IMR-90 (cell line): Measurements from ENCODE around the gene SLC5A3. TPM values are rescaled to one million over a fixed set of nuclear protein-coding genes. Genes with fewer than 3 reads are reported as not detected.

Source experiments
- ATAC-seq: fragments of 200-7000 bp; cut with Tn5 transposase; 2 replicates; pipeline ENCODE4 v1.9.1; 2020; ENCODE audit warnings: low read depth, mild to moderate bottlenecking, moderate library complexity
- BruUV-seq: library from RNA; stranded (reverse); fragments of 400-500 nt; replicated peaks from 2 replicates; lab custom pipeline; 2021; lab: Mats Ljungman, UMichigan
- CTCF ChIA-PET: fragments of 300-600 bp; formaldehyde crosslinking; extraction: SDS; loops from one replicate; lab custom pipeline; 2021; ENCODE audit warnings: antibody characterized with exemption; lab: Yijun Ruan, JAX
- POLR2A ChIA-PET: fragments of 300-600 bp; sonication (Branson Sonifier 250); formaldehyde crosslinking; loops from one replicate; lab custom pipeline; 2022; ENCODE audit warnings: antibody characterized with exemption; ENCODE audit not compliant: unreplicated experiment; lab: Charles Lee
- DNase-seq: peaks from one replicate; pipeline ENCODE4 v3.0.0; 2013
- H2AFZ ChIP-seq: replicated peaks from 2 replicates; pipeline ENCODE3; 2013; ENCODE audit warnings: low read length, mild to moderate bottlenecking; ENCODE audit not compliant: poor library complexity
- H2AK5ac ChIP-seq: 2 replicates; pipeline ENCODE4 v1.6.1; 2013; ENCODE audit warnings: low read depth, low read length, inconsistent platforms
- H2AK9ac ChIP-seq: replicated peaks from 2 replicates; pipeline ENCODE3; 2013; ENCODE audit warnings: mild to moderate bottlenecking, low read depth, low read length, moderate library complexity; ENCODE audit not compliant: poor library complexity
- H2BK120ac ChIP-seq: 2 replicates; pipeline ENCODE4 v1.6.1; 2013; ENCODE audit warnings: low read depth, low read length, inconsistent platforms
- H2BK15ac ChIP-seq: 3 replicates; pipeline ENCODE4 v1.6.1; 2013; ENCODE audit warnings: low read depth, low read length, inconsistent platforms
- H2BK20ac ChIP-seq: 2 replicates; pipeline ENCODE4 v1.6.1; 2013; ENCODE audit warnings: low read depth, mild to moderate bottlenecking, inconsistent platforms, low read length, moderate library complexity
- H2BK5ac ChIP-seq: 2 replicates; pipeline ENCODE4 v1.6.1; 2013; ENCODE audit warnings: mild to moderate bottlenecking, low read depth, low read length, inconsistent platforms; ENCODE audit not compliant: poor library complexity, severe bottlenecking
- H3K14ac ChIP-seq: replicated peaks from 2 replicates; pipeline ENCODE4 v1.6.1; 2013; ENCODE audit warnings: low read depth, low read length, inconsistent platforms
- H3K18ac ChIP-seq: 2 replicates; pipeline ENCODE4 v1.6.1; 2013; ENCODE audit warnings: low read depth, low read length, control low read depth
- H3K23ac ChIP-seq: 2 replicates; pipeline ENCODE4 v1.6.1; 2013; ENCODE audit warnings: low read depth, low read length, inconsistent platforms
- H3K27ac ChIP-seq: 2 replicates; pipeline ENCODE4 v1.5.1; 2013; ENCODE audit warnings: mild to moderate bottlenecking, control low read depth, low read length; ENCODE audit not compliant: insufficient read depth
- H3K27me3 ChIP-seq: 2 replicates; pipeline ENCODE4 v1.6.1; 2013; ENCODE audit warnings: low read length; ENCODE audit not compliant: control insufficient read depth, insufficient read depth
- H3K36me3 ChIP-seq: 2 replicates; pipeline ENCODE4 v1.6.1; 2013; ENCODE audit warnings: low read length, mixed read lengths; ENCODE audit not compliant: control insufficient read depth, insufficient read depth
- H3K4ac ChIP-seq: 2 replicates; pipeline ENCODE4 v1.6.1; 2013; ENCODE audit warnings: low read depth, low read length, inconsistent platforms
- H3K4me1 ChIP-seq: 2 replicates; pipeline ENCODE4 v1.6.1; 2013; ENCODE audit warnings: low read length, mixed read lengths; ENCODE audit not compliant: control insufficient read depth, insufficient read depth
- H3K4me2 ChIP-seq: 2 replicates; pipeline ENCODE4 v1.6.1; 2013; ENCODE audit warnings: low read depth, mild to moderate bottlenecking, control low read depth, low read length, moderate library complexity
- H3K4me3 ChIP-seq: 2 replicates; pipeline ENCODE4 v1.5.1; 2013; ENCODE audit warnings: low read depth, mild to moderate bottlenecking, control low read depth, low read length, moderate library complexity; ENCODE audit not compliant: insufficient read depth
- H3K56ac ChIP-seq: 2 replicates; pipeline ENCODE4 v1.6.1; 2013; ENCODE audit warnings: low read length, inconsistent platforms; ENCODE audit not compliant: insufficient read depth; ENCODE audit errors: extremely low read depth
- H3K79me1 ChIP-seq, 2 experiments: 2 replicates each; pipeline ENCODE4 v1.6.1; 2013; ENCODE audit warnings: low read length in 2 of 2, inconsistent platforms in 1 of 2, low read depth in 1 of 2
- H3K9ac ChIP-seq: 2 replicates; pipeline ENCODE4 v1.6.1; 2013; ENCODE audit warnings: low read depth, low read length, control low read depth
- H3K9me1 ChIP-seq: 2 replicates; pipeline ENCODE4 v1.6.1; 2013; ENCODE audit warnings: low read length, inconsistent platforms; ENCODE audit not compliant: insufficient read depth
- H3K9me3 ChIP-seq: 2 replicates; pipeline ENCODE4 v1.6.1; 2013; ENCODE audit warnings: low read length; ENCODE audit not compliant: control insufficient read depth, insufficient read depth
- H4K20me1 ChIP-seq: 2 replicates; pipeline ENCODE4 v1.6.1; 2013; ENCODE audit warnings: low read length, inconsistent platforms; ENCODE audit not compliant: insufficient read depth
- H4K5ac ChIP-seq: 2 replicates; pipeline ENCODE4 v1.6.1; 2013; ENCODE audit warnings: mild to moderate bottlenecking, low read depth, low read length, control low read depth
- H4K8ac ChIP-seq, 2 experiments: 2 replicates each; pipeline ENCODE4 v1.6.1; 2013; ENCODE audit warnings: low read depth in 2 of 2, low read length in 2 of 2, control low read depth in 1 of 2, inconsistent platforms in 1 of 2
- H4K91ac ChIP-seq: 2 replicates; pipeline ENCODE4 v1.6.1; 2013; ENCODE audit warnings: low read depth, low read length, inconsistent platforms; ENCODE audit not compliant: insufficient read depth
- BHLHE40 ChIP-seq: fragments of 150-350 bp; IDR thresholded peaks from 2 replicates; pipeline ENCODE4 v1.6.1; 2016; ENCODE audit warnings: mild to moderate bottlenecking, low read depth, low read length
- CEBPB ChIP-seq: IDR thresholded peaks from 2 replicates; pipeline ENCODE4 v1.6.1; 2012; ENCODE audit warnings: low read depth, low read length, improper control_type of control experiment
- CHD1 ChIP-seq: IDR thresholded peaks from 2 replicates; pipeline ENCODE4 v1.6.1; 2012; ENCODE audit warnings: low read depth, low read length, improper control_type of control experiment
- FOS ChIP-seq: fragments of 150-350 bp; IDR thresholded peaks from 2 replicates; pipeline ENCODE4 v1.6.1; 2016; ENCODE audit warnings: low read depth, low read length
- MAFK ChIP-seq: IDR thresholded peaks from 2 replicates; pipeline ENCODE4 v1.6.1; 2012; ENCODE audit warnings: low read depth, low read length, improper control_type of control experiment
- MAZ ChIP-seq: IDR thresholded peaks from 2 replicates; pipeline ENCODE4 v1.6.1; 2012; ENCODE audit warnings: low read depth, mild to moderate bottlenecking, low read length, improper control_type of control experiment, moderate library complexity, borderline replicate concordance
- MXI1 ChIP-seq: IDR thresholded peaks from 2 replicates; pipeline ENCODE4 v1.6.1; 2012; ENCODE audit warnings: low read depth, mild to moderate bottlenecking, low read length, moderate library complexity, borderline replicate concordance
- NFE2L2 ChIP-seq: fragments of 150-350 bp; IDR thresholded peaks from 2 replicates; pipeline ENCODE4 v1.6.1; 2016; ENCODE audit warnings: low read depth, mild to moderate bottlenecking, low read length
- POLR2A ChIP-seq: IDR thresholded peaks from 2 replicates; pipeline ENCODE4 v1.6.1; 2012; ENCODE audit warnings: mild to moderate bottlenecking, low read depth, low read length
- RAD21 ChIP-seq: IDR thresholded peaks from 2 replicates; pipeline ENCODE4 v1.6.1; 2012; ENCODE audit warnings: low read length, improper control_type of control experiment
- RCOR1 ChIP-seq: IDR thresholded peaks from 2 replicates; pipeline ENCODE4 v1.6.1; 2012; ENCODE audit warnings: mild to moderate bottlenecking, low read length, improper control_type of control experiment; ENCODE audit not compliant: insufficient replicate concordance
- RFX5 ChIP-seq: IDR thresholded peaks from 2 replicates; pipeline ENCODE4 v1.8.0; 2012; ENCODE audit warnings: low read depth, mild to moderate bottlenecking, low read length, moderate library complexity
- SMC3 ChIP-seq: fragments of 150-350 bp; IDR thresholded peaks from 2 replicates; pipeline ENCODE4 v1.6.1; 2016; ENCODE audit warnings: low read depth, mild to moderate bottlenecking, antibody characterized with exemption, low read length, moderate library complexity
- WGBS, 2 experiments: methylation state at CpG; one replicate each; pipeline versions ENCODE4 v1.1.5 to v1.1.7; 2013; ENCODE audit warnings: missing lambda C conversion rate in 2 of 2; ENCODE audit not compliant: insufficient read length in 1 of 2; ENCODE audit errors: extremely low coverage in 2 of 2; 5-methylcytosine and 5-hydroxymethylcytosine counted together
- dilution Hi-C: fragments of 300-500 bp; cut with HindIII; formaldehyde crosslinking; loops from one replicate; pipeline ENCODE4 v1.14.3; 2018; ENCODE audit warnings: low sequenced_read_pairs; ENCODE audit not compliant: unreplicated experiment
- in situ Hi-C: fragments of 300-500 bp; cut with MboI; formaldehyde crosslinking; loops from 3 replicates; pipeline ENCODE4 v1.14.3; 2019; ENCODE audit warnings: low sequenced_read_pairs, inconsistent platforms, mixed read lengths
- intact Hi-C: fragments of 100-400 bp; cut with micrococcal nuclease; formaldehyde crosslinking; loops from 2 replicates; pipeline ENCODE4 v1.10.0; 2022
- polyA plus RNA-seq, 3 experiments: library from polyadenylated mRNA; depleted of rRNA; stranded (reverse); fragments of >200 nt; gene quantifications; 2 replicates each; pipeline ENCODE4 v1.2.3, GENCODE V29; 2012; ENCODE audit warnings: low replicate concordance in 1 of 3
- total RNA-seq: library from RNA; depleted of rRNA; stranded (reverse); fragments of >200 nt; gene quantifications from 2 replicates; pipeline ENCODE4 v1.2.3, GENCODE V29; 2012
- TF ChIP-seq, protein P1 (sequence below): conservative IDR thresholded peaks from 2 replicates; pipeline ENCODE4 v1.5.1; 2012; ENCODE audit warnings: mild to moderate bottlenecking, low read depth, low read length, improper control_type of control experiment
- TF ChIP-seq, protein P2 (sequence below): fragments of 150-350 bp; IDR thresholded peaks from 2 replicates; pipeline ENCODE4 v1.6.1; 2016; ENCODE audit warnings: low read depth, mild to moderate bottlenecking, low read length, moderate library complexity, borderline replicate concordance
- TF ChIP-seq, protein P3 (sequence below): fragments of 150-350 bp; IDR thresholded peaks from 2 replicates; pipeline ENCODE4 v1.6.1; 2017; ENCODE audit warnings: mild to moderate bottlenecking, antibody characterized with exemption, low read length, low read depth

The SLC5A3 gene
- total and polyA plus RNA-seq, 2 of the 4 experiments (the other 2 are of a cell fraction): 1.8 to 9.9 TPM

DNA sequence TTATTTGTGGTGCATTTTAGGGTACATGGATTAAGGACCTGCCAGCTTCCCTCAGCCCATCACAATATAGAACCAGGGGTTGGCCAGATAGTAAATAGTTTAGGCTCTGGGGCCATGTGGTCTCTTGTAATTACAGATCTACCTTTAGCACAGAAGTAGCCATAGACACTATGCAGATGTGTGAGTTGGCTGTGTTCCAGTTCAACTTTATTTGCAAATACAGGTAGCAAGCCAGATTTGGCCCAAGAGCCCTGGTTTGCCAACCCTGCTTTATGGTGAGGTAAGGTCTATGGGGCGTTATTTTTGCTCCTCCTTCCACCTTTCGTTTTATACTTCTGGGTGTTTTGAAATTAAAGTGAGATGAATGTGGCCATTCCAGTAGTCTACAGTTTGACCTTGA is 48.7 kb downstream of the SLC5A3 start:
- ATAC-seq: no peak
- in situ Hi-C loops: no loop called here
- intact Hi-C loops: no loop called here

More for the DNA sequence above, 48.7 kb downstream of the SLC5A3 start:
- ChIA-PET POLR2A (no interaction called here), CTCF (no interaction called here)
- no peak for TF ChIP-seq MXI1
- no peak for TF ChIP-seq CEBPB
- no peak for TF ChIP-seq RFX5
- TF ChIP-seq RAD21: no peak
- TF ChIP-seq, protein P1, sequence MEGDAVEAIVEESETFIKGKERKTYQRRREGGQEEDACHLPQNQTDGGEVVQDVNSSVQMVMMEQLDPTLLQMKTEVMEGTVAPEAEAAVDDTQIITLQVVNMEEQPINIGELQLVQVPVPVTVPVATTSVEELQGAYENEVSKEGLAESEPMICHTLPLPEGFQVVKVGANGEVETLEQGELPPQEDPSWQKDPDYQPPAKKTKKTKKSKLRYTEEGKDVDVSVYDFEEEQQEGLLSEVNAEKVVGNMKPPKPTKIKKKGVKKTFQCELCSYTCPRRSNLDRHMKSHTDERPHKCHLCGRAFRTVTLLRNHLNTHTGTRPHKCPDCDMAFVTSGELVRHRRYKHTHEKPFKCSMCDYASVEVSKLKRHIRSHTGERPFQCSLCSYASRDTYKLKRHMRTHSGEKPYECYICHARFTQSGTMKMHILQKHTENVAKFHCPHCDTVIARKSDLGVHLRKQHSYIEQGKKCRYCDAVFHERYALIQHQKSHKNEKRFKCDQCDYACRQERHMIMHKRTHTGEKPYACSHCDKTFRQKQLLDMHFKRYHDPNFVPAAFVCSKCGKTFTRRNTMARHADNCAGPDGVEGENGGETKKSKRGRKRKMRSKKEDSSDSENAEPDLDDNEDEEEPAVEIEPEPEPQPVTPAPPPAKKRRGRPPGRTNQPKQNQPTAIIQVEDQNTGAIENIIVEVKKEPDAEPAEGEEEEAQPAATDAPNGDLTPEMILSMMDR: no peak
- no peak for TF ChIP-seq RCOR1
- TF ChIP-seq, protein P2, sequence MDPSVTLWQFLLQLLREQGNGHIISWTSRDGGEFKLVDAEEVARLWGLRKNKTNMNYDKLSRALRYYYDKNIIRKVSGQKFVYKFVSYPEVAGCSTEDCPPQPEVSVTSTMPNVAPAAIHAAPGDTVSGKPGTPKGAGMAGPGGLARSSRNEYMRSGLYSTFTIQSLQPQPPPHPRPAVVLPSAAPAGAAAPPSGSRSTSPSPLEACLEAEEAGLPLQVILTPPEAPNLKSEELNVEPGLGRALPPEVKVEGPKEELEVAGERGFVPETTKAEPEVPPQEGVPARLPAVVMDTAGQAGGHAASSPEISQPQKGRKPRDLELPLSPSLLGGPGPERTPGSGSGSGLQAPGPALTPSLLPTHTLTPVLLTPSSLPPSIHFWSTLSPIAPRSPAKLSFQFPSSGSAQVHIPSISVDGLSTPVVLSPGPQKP: no peak
- no peak for TF ChIP-seq CHD1
- TF ChIP-seq NFE2L2: no peak
- no peak for TF ChIP-seq SMC3
- TF ChIP-seq POLR2A: no peak
- no peak for TF ChIP-seq MAFK
- no peak for TF ChIP-seq MAZ
- TF ChIP-seq FOS: no peak
- no peak for TF ChIP-seq BHLHE40
- TF ChIP-seq, protein P3, sequence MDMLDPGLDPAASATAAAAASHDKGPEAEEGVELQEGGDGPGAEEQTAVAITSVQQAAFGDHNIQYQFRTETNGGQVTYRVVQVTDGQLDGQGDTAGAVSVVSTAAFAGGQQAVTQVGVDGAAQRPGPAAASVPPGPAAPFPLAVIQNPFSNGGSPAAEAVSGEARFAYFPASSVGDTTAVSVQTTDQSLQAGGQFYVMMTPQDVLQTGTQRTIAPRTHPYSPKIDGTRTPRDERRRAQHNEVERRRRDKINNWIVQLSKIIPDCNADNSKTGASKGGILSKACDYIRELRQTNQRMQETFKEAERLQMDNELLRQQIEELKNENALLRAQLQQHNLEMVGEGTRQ: no peak
- no peak overlapping the region for H3K4ac ChIP-seq
- no peak overlapping the region for H3K4me3 ChIP-seq
- H4K91ac ChIP-seq: no peak overlapping the region
- H3K79me1 ChIP-seq: peaks cover 16 to 48% of the 10 kb centered on the region in 2 experiments
- no peak overlapping the region for H4K5ac ChIP-seq
- no peak overlapping the region for H3K4me2 ChIP-seq
- no peaks in the 10 kb centered on the region for H3K9me3 ChIP-seq
- no peaks in the 10 kb centered on the region; the same call in 1 of the 2 replicates for H4K20me1 ChIP-seq
- dilution Hi-C loops: no loop called here
- no peak overlapping the region for H3K9ac ChIP-seq
- DNase-seq: no peak
- no peak overlapping the region for H3K56ac ChIP-seq
- H2AK5ac ChIP-seq: no peak overlapping the region
- H4K8ac ChIP-seq: no peak overlapping the region
- BruUV-seq: no TSS peak
- H3K18ac ChIP-seq: no peak overlapping the region
- peaks cover 4% of the 10 kb centered on the region for H3K4me1 ChIP-seq
- H3K36me3 ChIP-seq: no peaks in the 10 kb centered on the region
- WGBS, 2 experiments: no CpG with 5 or more reads among the region's 2 CpGs
- H2BK120ac ChIP-seq: no peak overlapping the region
- no peak overlapping the region for H3K23ac ChIP-seq
- H3K27ac ChIP-seq: no peak overlapping the region
- peaks cover 11% of the 10 kb centered on the region for H3K9me1 ChIP-seq
- no peak overlapping the region for H2AK9ac ChIP-seq
- no peak overlapping the region for H2AFZ ChIP-seq
- no peak overlapping the region for H2BK5ac ChIP-seq
- H2BK20ac ChIP-seq: no peak overlapping the region
- H3K14ac ChIP-seq: no peak overlapping the region
- no peaks in the 10 kb centered on the region for H3K27me3 ChIP-seq
- H2BK15ac ChIP-seq: no peak overlapping the region
